ENCODE results near the gene RASA3. TPM values are rescaled to one million over a fixed set of nuclear protein-coding genes. Genes with fewer than 3 reads are reported as not detected.

RASA3 gene
- total and polyA plus RNA-seq, 2 of the 8 experiments (the other 6 are each of a cell fraction or from before 2014, with no cell fraction given): 7.5 to 21.9 TPM

- H2BK120ac ChIP-seq (replicated peaks; ENCODE audit: low read depth, low read length): no peak overlapping the region
- ChIA-PET CTCF (ENCODE audit: partially characterized antibody) (interaction anchor here (0.6 to 2.4 kb wide), 10 partner anchors 10 to 77 kb away, joined by 3 to 13 read pairs (median 4); no protein-coding TSS in a partner anchor), POLR2A (ENCODE audit: partially characterized antibody) (no interaction called here)
- DNase-seq (ENCODE audit: low read depth in 1 of 2, low spot score in 2 of 2): no peak
- peaks cover 0 to 3% (median 1%) of the 10 kb centered on the region in 4 experiments; a peak in 2 of 7 replicates for H3K4me1 ChIP-seq (replicated peaks in 1 of 4; ENCODE audit: control insufficient read depth in 3 of 4, insufficient read depth in 4 of 4, low read length in 3 of 4)
- no peaks in the 10 kb centered on the region; a peak in 1 of 8 replicates for H3K36me3 ChIP-seq (ENCODE audit: control insufficient read depth in 2 of 4, insufficient read depth in 4 of 4, low read length in 3 of 4)
- no peak overlapping the region for H2BK15ac ChIP-seq (ENCODE audit: low read length)
- no peak overlapping the region for H2BK5ac ChIP-seq (ENCODE audit: low read depth, low read length)
- 80% methylated on average over 3 of the region's 3 CpGs; no CpG with 5 or more reads in 1 of the 2 experiments for WGBS, 2 experiments (ENCODE audit: extremely low coverage in 1 of 2, insufficient coverage in 1 of 2, insufficient read length in 1 of 2, insufficient replicate concordance in 2 of 2, low coverage in 1 of 2, low lambda C conversion rate in 2 of 2, missing lambda C conversion rate in 1 of 2)
- no peak overlapping the region for H2AK5ac ChIP-seq (ENCODE audit: low read depth, low read length)
- H3K9ac ChIP-seq (replicated peaks in 1 of 4; ENCODE audit: extremely low read depth in 1 of 4, low read depth in 3 of 4, low read length in 3 of 4): no peak overlapping the region
- TF ChIP-seq ATF3 (IDR thresholded peaks at IDR 0.05; ENCODE audit: insufficient read depth, low read depth, low read length) (no peak), CHD1 (IDR thresholded peaks at IDR 0.05; ENCODE audit: low read depth, low read length) (no peak)
- no peaks in the 10 kb centered on the region for H3K9me3 ChIP-seq (ENCODE audit: insufficient read depth in 2 of 2, low read depth in 1 of 2, low read length in 1 of 2)
- no peak overlapping the region for H3K14ac ChIP-seq (ENCODE audit: insufficient read length)
- no peaks in the 10 kb centered on the region for H3K79me2 ChIP-seq (ENCODE audit: control insufficient read depth in 1 of 2, insufficient read depth in 2 of 2, low read length in 2 of 2)
- peaks cover 9% of the 10 kb centered on the region for H3K23me2 ChIP-seq (ENCODE audit: low read depth, low read length)
- H2BK20ac ChIP-seq (ENCODE audit: low read length): no peak overlapping the region
- H2AFZ ChIP-seq (ENCODE audit: low read length): no peak overlapping the region
- no peak overlapping the region for H3K27ac ChIP-seq (ENCODE audit: low read depth, low read length)
- H3K4me3 ChIP-seq (ENCODE audit: extremely low read depth in 1 of 4, insufficient read depth in 2 of 4, low read depth in 3 of 4, low read length in 4 of 4): no peak overlapping the region
- no peak overlapping the region for H4K91ac ChIP-seq (replicated peaks; ENCODE audit: insufficient read length, low read length)
- H2BK12ac ChIP-seq (ENCODE audit: low read depth, low read length): no peak overlapping the region
- H3K23ac ChIP-seq (ENCODE audit: insufficient read length): no peak overlapping the region
- no peak overlapping the region for H3K56ac ChIP-seq (replicated peaks; ENCODE audit: insufficient read length, low read depth, low read length)
- H3K18ac ChIP-seq (ENCODE audit: extremely low read depth, low read length): no peak overlapping the region
- no peaks in the 10 kb centered on the region for H3K79me1 ChIP-seq (ENCODE audit: low read depth, low read length)
- no peak overlapping the region for H4K5ac ChIP-seq (ENCODE audit: insufficient read length, low read depth, low read length)
- no peak overlapping the region for H3K4ac ChIP-seq (replicated peaks; ENCODE audit: insufficient read length, low read depth, low read length)
- no peak for FAIRE-seq
- H3K4me2 ChIP-seq (ENCODE audit: insufficient read depth in 1 of 2, low read depth in 2 of 2, low read length in 2 of 2): no peak overlapping the region
- H4K8ac ChIP-seq (ENCODE audit: extremely low read depth, insufficient read depth, low read length): no peak overlapping the region
- peaks cover 0 to 10% of the 10 kb centered on the region in 2 experiments for H4K20me1 ChIP-seq (replicated peaks in 1 of 2; ENCODE audit: control insufficient read depth in 1 of 2, insufficient read depth in 2 of 2, low read length in 2 of 2)
- H3K27me3 ChIP-seq (replicated peaks in 1 of 4; ENCODE audit: control insufficient read depth in 3 of 4, extremely low read depth in 1 of 4, insufficient read depth in 3 of 4, low read length in 3 of 4): no peaks in the 10 kb centered on the region
Measured at GRCh38 chr13:114145256-114145655, 12.8 kb upstream of the RASA3 start.
